K562 treated with DMSO at 1 percent for 48 hours (cell line): ENCODE results near the gene SOCS2. TPM values are rescaled to one million over a fixed set of nuclear protein-coding genes. Genes with fewer than 3 reads are reported as not detected.

ENCODE experiments used
- total RNA-seq: library from RNA; unstranded; fragments of 300-600 nt; gene quantifications from 2 replicates; pipeline ENCODE4 v1.2.3, GENCODE V29; 2022; ENCODE audit warnings: low replicate concordance; ENCODE audit errors: extremely low read depth

Gene SOCS2
- total RNA-seq, result not detected in 2 replicates

GRCh38 chr12:93571925-93572711 is at the start of gene SOCS2:
Gene SOCS2 (plus strand): TSS chr12:93572675. CDS start chr12:93572898, 223 bp downstream.

Other genes with a start within 250 kb of the SOCS2 start
- 223 TPM in 1 of 2 replicates, not detected in the other for gene NUDT4, start 194.8 kb upstream of the SOCS2 start, total RNA-seq
- not detected in 2 replicates for gene UBE2N, start 130.7 kb upstream of the SOCS2 start, total RNA-seq
- not detected in 2 replicates for gene MRPL42, start 105.2 kb upstream of the SOCS2 start, total RNA-seq
- gene CRADD, start 104.7 kb downstream of the SOCS2 start, total RNA-seq, result not detected in 2 replicates